Right atrium auricular region (tissue), 2 donors: ENCODE measurements around the gene DCANP1. TPM values are rescaled to one million over a fixed set of nuclear protein-coding genes. Genes with fewer than 3 reads are reported as not detected.

Experiments
- DNase-seq: peaks from one replicate; pipeline ENCODE4 v3.0.0-alpha.2; 2019; ENCODE audit warnings: low spot score
- H3K27ac ChIP-seq, 2 donors: fragments of 200-600 bp; sonication (generic); 1 replicate in 1 of 2; 2 replicates in 1 of 2; pipeline ENCODE4 v1.5.1; 2016 to 2019
- H3K27me3 ChIP-seq, 2 donors: fragments of 200-600 bp; sonication (generic); one replicate each; pipeline versions ENCODE4 v1.5.1 to v1.6.0; 2017 to 2019
- H3K36me3 ChIP-seq: fragments of 200-600 bp; sonication (generic); one replicate; pipeline ENCODE4 v1.5.1; 2016
- H3K4me1 ChIP-seq, 2 donors: fragments of 200-600 bp; sonication (generic); one replicate each; pipeline versions ENCODE4 v1.5.1 to v1.6.0; 2017 to 2019
- H3K4me3 ChIP-seq, 2 donors: fragments of 200-600 bp; sonication (generic); 1 replicate in 1 of 2; 2 replicates in 1 of 2; pipeline ENCODE4 v1.5.1; 2017 to 2019; ENCODE audit warnings: mild to moderate bottlenecking in 1 of 2, moderate library complexity in 1 of 2
- H3K9me3 ChIP-seq, 2 donors: fragments of 200-600 bp; sonication (generic); one replicate each; pipeline ENCODE4 v1.5.1; 2019
- CTCF ChIP-seq, 2 donors: fragments of 200-600 bp; sonication (generic); IDR thresholded peaks; one replicate each; pipeline ENCODE4 v1.5.1; 2019; ENCODE audit warnings: antibody characterized with exemption in 2 of 2
- total RNA-seq, 2 donors: library from RNA; depleted of rRNA; stranded (reverse); fragments of >200 nt; gene quantifications; one replicate each; pipeline ENCODE4 v1.1.0, GENCODE V29; 2016

The DCANP1 gene
- total RNA-seq, 2 donors from 2014 or later: not detected

DNA sequence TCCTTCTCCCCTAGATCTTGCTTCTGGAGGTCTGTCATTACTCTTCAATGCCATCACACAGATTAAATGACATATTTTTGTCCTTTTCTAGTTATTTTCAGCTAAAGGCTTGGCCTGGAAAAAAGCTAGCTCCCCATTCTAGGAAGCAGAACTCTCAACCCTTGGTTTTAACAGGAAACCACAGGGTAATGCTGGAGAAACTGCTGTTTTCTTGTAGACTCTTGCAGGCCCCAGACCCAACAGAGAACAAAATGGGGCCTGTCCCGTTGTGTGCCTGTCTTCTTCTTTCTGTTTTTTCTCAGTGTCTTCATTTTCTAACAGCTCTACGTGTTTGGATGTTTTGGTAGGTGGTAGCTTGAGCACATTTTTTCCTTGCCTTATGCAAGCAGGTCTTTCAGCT lies 21.5 kb downstream of the DCANP1 start:
- Histone ChIP-seq H3K4me1 (peaks cover 0 to 13% of the 10 kb centered on the region in 2 donors), H3K27me3 (no peaks in the 10 kb centered on the region), H3K4me3 (no peak overlapping the region), H3K27ac (no peak overlapping the region), H3K36me3 (no peaks in the 10 kb centered on the region), H3K9me3 (peaks cover 0 to 8% of the 10 kb centered on the region in 2 donors)
- DNase-seq: no peak
- no peak for TF ChIP-seq CTCF (IDR thresholded peaks at IDR 0.05)

DNA sequence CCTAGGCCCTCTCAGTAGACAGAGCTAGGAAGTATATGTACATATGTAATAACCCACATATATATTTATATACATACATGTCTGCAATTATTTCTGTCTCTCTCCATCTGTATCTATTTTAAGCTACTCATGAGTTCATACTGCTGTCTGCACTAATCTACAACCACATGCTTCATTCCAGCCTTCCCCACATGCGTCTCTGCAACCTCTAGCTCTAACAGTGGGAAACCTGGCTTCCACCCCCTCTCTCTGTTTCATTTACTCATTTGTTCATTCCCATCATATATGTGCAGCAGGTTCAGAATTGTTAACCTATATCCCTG lies 23.3 kb downstream of the DCANP1 start:
- Histone ChIP-seq H3K27ac (no peak overlapping the region), H3K27me3 (no peaks in the 10 kb centered on the region), H3K9me3 (peaks cover 0 to 17% of the 10 kb centered on the region in 2 donors), H3K36me3 (no peaks in the 10 kb centered on the region), H3K4me1 (peaks cover 0 to 4% of the 10 kb centered on the region in 2 donors), H3K4me3 (no peak overlapping the region)
- no peak for TF ChIP-seq CTCF (IDR thresholded peaks at IDR 0.05)
- no peak for DNase-seq

GRCh38 chr5:135423146-135423845 lies 23.9 kb downstream of the DCANP1 start:
- no peaks in the 10 kb centered on the region for H3K36me3 ChIP-seq
- H3K9me3 ChIP-seq: peaks cover 0 to 14% of the 10 kb centered on the region in 2 donors
- no peak overlapping the region for H3K27ac ChIP-seq
- H3K4me1 ChIP-seq: peaks cover 0 to 4% of the 10 kb centered on the region in 2 donors
- TF ChIP-seq CTCF (IDR thresholded peaks at IDR 0.05): no peak
- no peak overlapping the region for H3K4me3 ChIP-seq
- H3K27me3 ChIP-seq: no peaks in the 10 kb centered on the region
- DNase-seq: no peak

GRCh38 chr5:135422419-135422818 lies 24.7 kb downstream of the DCANP1 start:
- H3K36me3 ChIP-seq: no peaks in the 10 kb centered on the region
- no peak for DNase-seq
- TF ChIP-seq CTCF (IDR thresholded peaks at IDR 0.05): no peak

GRCh38 chr5:135417083-135417482 lies 30.1 kb downstream of the DCANP1 start:
- H3K27ac ChIP-seq: no peak overlapping the region
- no peak overlapping the region for H3K4me3 ChIP-seq
- no peak for TF ChIP-seq CTCF (IDR thresholded peaks at IDR 0.05)
- peaks cover 0 to 12% of the 10 kb centered on the region in 2 donors for H3K9me3 ChIP-seq
- H3K4me1 ChIP-seq: no peaks in the 10 kb centered on the region
- H3K27me3 ChIP-seq: no peaks in the 10 kb centered on the region
- no peaks in the 10 kb centered on the region for H3K36me3 ChIP-seq
- no peak for DNase-seq

More at GRCh38 chr5:135422419-135422818, 24.7 kb downstream of the DCANP1 start:
- no peaks in the 10 kb centered on the region for H3K27me3 ChIP-seq
- no peak overlapping the region for H3K4me3 ChIP-seq
- H3K9me3 ChIP-seq: peaks cover 0 to 12% of the 10 kb centered on the region in 2 donors
- no peak overlapping the region for H3K27ac ChIP-seq
- peaks cover 0 to 4% of the 10 kb centered on the region in 2 donors for H3K4me1 ChIP-seq

DNA sequence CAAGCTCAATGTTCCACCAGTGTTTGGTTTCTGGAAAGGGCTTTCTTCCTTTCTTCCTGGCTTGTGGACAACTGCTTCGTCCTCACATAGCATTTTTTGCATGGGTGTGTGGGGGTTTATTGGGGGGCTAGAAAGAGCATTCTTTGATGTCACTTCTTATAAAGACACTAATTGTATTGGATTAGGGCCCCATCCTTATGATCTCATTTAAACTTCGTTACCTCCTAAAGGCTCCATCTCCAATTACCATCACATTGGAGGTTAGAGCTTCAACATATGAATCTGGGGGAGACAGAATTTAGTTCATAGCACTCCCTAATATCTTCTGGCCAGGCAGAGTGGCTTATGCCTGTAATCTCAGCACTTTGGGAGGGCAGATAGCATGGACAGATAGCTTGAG lies 42.1 kb downstream of the DCANP1 start:
- Histone ChIP-seq H3K4me1 (peaks cover 0 to 2% of the 10 kb centered on the region in 2 donors), H3K36me3 (no peaks in the 10 kb centered on the region), H3K27me3 (no peaks in the 10 kb centered on the region), H3K9me3 (no peaks in the 10 kb centered on the region), H3K4me3 (no peak overlapping the region), H3K27ac (no peak overlapping the region)
- DNase-seq: no peak
- TF ChIP-seq CTCF (IDR thresholded peaks at IDR 0.05): no peak
